GM12878 (cell line): ENCODE data around the gene PRUNE2. TPM values are rescaled to one million over a fixed set of nuclear protein-coding genes. Genes with fewer than 3 reads are reported as not detected.

Experiments used
- ATAC-seq: fragments of 200-7000 bp; cut with Tn5 transposase; 3 replicates; pipeline ENCODE4 v1.9.1; 2020; ENCODE audit warnings: mild to moderate bottlenecking, moderate library complexity
- BruUV-seq: library from RNA; stranded (reverse); fragments of 400-500 nt; replicated peaks from 2 replicates; lab custom pipeline; 2021; lab: Mats Ljungman, UMichigan
- CTCF ChIA-PET: fragments of 300-600 bp; sonication (Branson Sonifier 250); formaldehyde crosslinking; extraction: SDS; loops from one replicate; lab custom pipeline; 2021; ENCODE audit warnings: inconsistent platforms; lab: Yijun Ruan, JAX
- POLR2A ChIA-PET: fragments of 350-600 bp; formaldehyde crosslinking; extraction: SDS; loops from one replicate; lab custom pipeline; 2021; ENCODE audit warnings: inconsistent platforms; lab: Charles Lee
- RAD21 ChIA-PET: fragments of 300-600 bp; sonication (Branson Sonifier 250); formaldehyde crosslinking; loops from one replicate; lab custom pipeline; 2023; ENCODE audit warnings: antibody characterized with exemption; ENCODE audit not compliant: unreplicated experiment; lab: Charles Lee
- SMC1A ChIA-PET: fragments of 300-600 bp; sonication (Branson Sonifier 250); formaldehyde crosslinking; loops from one replicate; lab custom pipeline; 2023; ENCODE audit not compliant: unreplicated experiment, uncharacterized antibody; lab: Charles Lee
- DNase-seq: peaks from one replicate; pipeline ENCODE4 v3.0.0-alpha.2; 2011; ENCODE audit warnings: low read depth, low spot score
- FAIRE-seq: peaks from 3 replicates; lab custom pipeline; 2011; peaks lifted over from hg19 to GRCh38; lab: Jason Lieb, UNC
- H2AFZ ChIP-seq: 2 replicates; pipeline ENCODE4 v1.6.0; 2011; ENCODE audit warnings: low read depth, low read length, control low read depth; ENCODE audit not compliant: control insufficient read depth
- H3K27ac ChIP-seq: 2 replicates; pipeline ENCODE4 v1.5.1; 2011; ENCODE audit warnings: control low read depth; ENCODE audit not compliant: control insufficient read depth, insufficient read depth
- H3K27me3 ChIP-seq, 2 experiments: replicated peaks in 1 of 2; 2 replicates each; pipeline versions ENCODE4 v1.6.0 to v1.6.1; 2011; ENCODE audit warnings: low read length in 1 of 2; ENCODE audit not compliant: control insufficient read depth in 2 of 2, insufficient read depth in 2 of 2
- H3K36me3 ChIP-seq, 2 experiments: 2 replicates each; pipeline ENCODE4 v1.5.1; 2011; ENCODE audit warnings: low read length in 1 of 2; ENCODE audit not compliant: control insufficient read depth in 2 of 2, insufficient read depth in 2 of 2
- H3K4me1 ChIP-seq: 2 replicates; pipeline ENCODE4 v1.6.1; 2011; ENCODE audit warnings: mild to moderate bottlenecking, low read length, moderate library complexity, mixed read lengths; ENCODE audit not compliant: control insufficient read depth, insufficient read depth
- H3K4me2 ChIP-seq: 2 replicates; pipeline ENCODE4 v1.6.0; 2011; ENCODE audit warnings: control low read depth; ENCODE audit not compliant: control insufficient read depth, insufficient read depth
- H3K4me3 ChIP-seq: fragments of 200-600 bp; sonication (generic); 2 replicates; pipeline ENCODE4 v1.5.1; 2016
- H3K79me2 ChIP-seq: 2 replicates; pipeline ENCODE4 v1.6.0; 2011; ENCODE audit warnings: low read length; ENCODE audit not compliant: control insufficient read depth, insufficient read depth
- H3K9ac ChIP-seq: 2 replicates; pipeline ENCODE4 v1.8.0; 2011; ENCODE audit warnings: low read length, control low read depth, mixed read lengths; ENCODE audit not compliant: control insufficient read depth, insufficient read depth
- H3K9me3 ChIP-seq: replicated peaks from 3 replicates; pipeline ENCODE4 v1.5.1; 2011; ENCODE audit warnings: mild to moderate bottlenecking, low read length; ENCODE audit not compliant: control insufficient read depth, insufficient read depth
- H4K20me1 ChIP-seq: 2 replicates; pipeline ENCODE4 v1.6.0; 2011; ENCODE audit not compliant: control insufficient read depth, insufficient read depth
- CEBPB ChIP-seq, 2 experiments: fragments of 150-350 bp in 1 of 2; IDR thresholded peaks; 2 replicates each; pipeline ENCODE4 v1.6.1; 2012 to 2014; ENCODE audit warnings: low read depth in 2 of 2, low read length in 2 of 2, borderline replicate concordance in 1 of 2, inconsistent platforms in 1 of 2
- CEBPZ ChIP-seq: fragments of 150-350 bp; IDR thresholded peaks from 2 replicates; pipeline ENCODE4 v1.6.1; 2016; ENCODE audit warnings: low read depth, low read length
- ELK1 ChIP-seq: IDR thresholded peaks from 2 replicates; pipeline ENCODE4 v1.6.1; 2012; ENCODE audit warnings: low read depth, low read length, improper control_type of control experiment
- MYB ChIP-seq: fragments of 150-350 bp; IDR thresholded peaks from 2 replicates; pipeline ENCODE4 v1.6.1; 2014; ENCODE audit warnings: mild to moderate bottlenecking, low read depth, low read length, borderline replicate concordance
- MYC ChIP-seq: IDR thresholded peaks from 2 replicates; pipeline ENCODE4 v1.6.1; 2011; ENCODE audit warnings: mild to moderate bottlenecking, low read length, moderate library complexity, inconsistent platforms; ENCODE audit not compliant: insufficient read depth, insufficient replicate concordance, insufficient read length, severe bottlenecking
- STAT1 ChIP-seq: fragments of 450-650 bp; conservative IDR thresholded peaks from 2 replicates; pipeline ENCODE4 v1.6.1; 2014; ENCODE audit warnings: antibody characterized with exemption, mild to moderate bottlenecking
- TCF12 ChIP-seq: IDR thresholded peaks from 2 replicates; pipeline ENCODE4 v1.6.1; 2011; ENCODE audit warnings: low read depth, mild to moderate bottlenecking, low read length
- WGBS: methylation state at CpG from one replicate; pipeline ENCODE4 v1.1.6; 2016; ENCODE audit warnings: low lambda C conversion rate; ENCODE audit not compliant: insufficient replicate concordance, insufficient coverage; ENCODE audit errors: missing lambda C conversion rate; 5-methylcytosine and 5-hydroxymethylcytosine counted together
- in situ Hi-C: fragments of 300-500 bp; cut with MboI; formaldehyde crosslinking; loops from 9 replicates; pipeline ENCODE4 v1.14.3; 2018; ENCODE audit warnings: mixed read lengths
- intact Hi-C: fragments of 100-400 bp; cut with micrococcal nuclease; formaldehyde crosslinking; loops from one replicate; pipeline ENCODE4 v1.14.2; 2022; ENCODE audit not compliant: unreplicated experiment
- polyA plus RNA-seq, 11 experiments: library from polyadenylated mRNA; depleted of rRNA in 4 of 11; unstranded in 6 of 11; stranded (reverse) in 5 of 11; fragments of >200 nt; fragmentation: Nextera tagmentation in 4 of 11; fragmentation: Illumina TruSeq in 1 of 11; extraction: Ambion mirVana in 4 of 11; extraction: Trizol in 1 of 11; gene quantifications; 1 replicate in 1 of 11; 2 replicates in 10 of 11; pipeline versions ENCODE4 v1.2.1 to v1.2.3, GENCODE V29; 2011 to 2016; ENCODE audit warnings: inconsistent platforms in 2 of 11, missing spikeins in 2 of 11, low read depth in 1 of 11
- total RNA-seq, 4 experiments: library from RNA; depleted of rRNA in 3 of 4; stranded (reverse); fragments of >200 nt in 3 of 4; fragmentation: Illumina TruSeq in 1 of 4; extraction: Trizol in 1 of 4; gene quantifications; 2 replicates each; pipeline versions ENCODE4 v1.2.1 to v1.2.3, GENCODE V29; 2013 to 2021

The PRUNE2 gene
- total and polyA plus RNA-seq, 10 of the 15 experiments (the other 5 are each of a cell fraction or from before 2014, with no cell fraction given): 0.07 to 0.63 (median 0.25) TPM

- Histone ChIP-seq H3K27ac (no peak overlapping the region), H3K4me3 (no peak overlapping the region), H3K27me3 (no peaks in the 10 kb centered on the region; a peak in 1 of 4 replicates), H3K9ac (no peak overlapping the region), H3K9me3 (no peaks in the 10 kb centered on the region), H3K36me3 (no peaks in the 10 kb centered on the region), H4K20me1 (no peaks in the 10 kb centered on the region), H3K4me2 (no peak overlapping the region), H2AFZ (no peak overlapping the region), H3K79me2 (no peaks in the 10 kb centered on the region), H3K4me1 (peaks cover 8% of the 10 kb centered on the region; the same call in 1 of the 2 replicates)
- TF ChIP-seq STAT1: no peak
- TF ChIP-seq MYB: no peak
- TF ChIP-seq CEBPB (IDR thresholded peaks at IDR 0.05; ENCODE audit: borderline replicate concordance in 1 of 2, low read depth in 2 of 2, low read length in 2 of 2): no peak
- no peak for TF ChIP-seq MYC
- TF ChIP-seq CEBPZ: no peak
- no peak for TF ChIP-seq ELK1
- no peak for TF ChIP-seq TCF12
- SMC1A ChIA-PET: no interaction called here
- CTCF ChIA-PET: no interaction called here
- 70% methylated on average over 5 of the region's 5 CpGs for WGBS
- POLR2A ChIA-PET: no interaction called here
- no peak for ATAC-seq
- RAD21 ChIA-PET: no interaction called here
- BruUV-seq: no TSS peak
- in situ Hi-C loops (no loop called here), intact Hi-C loops (no loop called here)
- no peak for DNase-seq
- FAIRE-seq: no peak
Observed at GRCh38 chr9:76891279-76891678, 14.6 kb downstream of the PRUNE2 start.
